Ramos (cell line): ENCODE measurements around the gene DLG4.

Experiments
- in situ Hi-C: fragments of 300-500 bp; cut with MboI; formaldehyde crosslinking; loops from one replicate; pipeline ENCODE4 v1.14.3; 2022; ENCODE audit warnings: low sequenced_read_pairs; ENCODE audit not compliant: unreplicated experiment

DLG4 gene

DNA sequence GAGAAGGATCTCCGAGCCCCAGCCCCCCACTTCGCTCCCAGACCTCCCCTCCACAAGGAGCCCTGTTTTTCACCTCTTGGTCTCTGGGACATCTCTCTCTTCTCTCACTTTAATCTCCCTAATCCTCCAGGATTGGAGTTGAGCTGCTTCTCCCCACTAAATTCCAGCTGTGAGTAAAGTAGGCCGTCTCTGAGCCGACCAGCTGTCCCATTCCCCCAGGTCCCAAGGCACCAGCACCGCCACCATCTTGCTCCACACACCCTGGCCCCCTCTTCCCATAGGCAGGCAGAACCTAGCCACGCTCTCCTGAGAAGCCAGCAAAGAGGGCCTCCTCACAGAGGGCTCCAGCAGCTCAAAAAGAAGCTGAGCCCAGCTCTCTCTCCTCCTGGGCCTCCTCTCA is 878 bp downstream of the DLG4 start:
- in situ Hi-C loops, result no loop called here

DNA sequence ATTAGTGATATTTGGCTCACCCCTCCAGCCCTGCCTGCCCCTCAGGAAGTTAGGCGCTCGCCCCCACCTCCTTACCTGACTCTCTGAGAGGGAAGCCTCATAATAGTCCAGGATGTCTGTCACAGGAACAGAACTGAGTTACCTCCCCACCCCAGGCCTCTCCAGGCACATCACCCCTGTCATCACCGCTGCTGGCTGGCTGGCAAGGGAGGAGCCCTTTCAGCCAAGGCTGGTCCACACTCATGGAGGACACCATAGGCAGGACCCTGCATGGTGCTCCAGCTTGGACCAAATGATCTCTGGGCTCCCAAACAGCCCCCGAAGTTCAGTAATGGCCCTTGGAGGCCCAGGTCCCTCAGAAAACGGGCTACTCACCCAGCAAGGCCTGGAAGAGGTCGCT is 1.5 kb downstream of the DLG4 start:
- in situ Hi-C loops, result no loop called here

DNA sequence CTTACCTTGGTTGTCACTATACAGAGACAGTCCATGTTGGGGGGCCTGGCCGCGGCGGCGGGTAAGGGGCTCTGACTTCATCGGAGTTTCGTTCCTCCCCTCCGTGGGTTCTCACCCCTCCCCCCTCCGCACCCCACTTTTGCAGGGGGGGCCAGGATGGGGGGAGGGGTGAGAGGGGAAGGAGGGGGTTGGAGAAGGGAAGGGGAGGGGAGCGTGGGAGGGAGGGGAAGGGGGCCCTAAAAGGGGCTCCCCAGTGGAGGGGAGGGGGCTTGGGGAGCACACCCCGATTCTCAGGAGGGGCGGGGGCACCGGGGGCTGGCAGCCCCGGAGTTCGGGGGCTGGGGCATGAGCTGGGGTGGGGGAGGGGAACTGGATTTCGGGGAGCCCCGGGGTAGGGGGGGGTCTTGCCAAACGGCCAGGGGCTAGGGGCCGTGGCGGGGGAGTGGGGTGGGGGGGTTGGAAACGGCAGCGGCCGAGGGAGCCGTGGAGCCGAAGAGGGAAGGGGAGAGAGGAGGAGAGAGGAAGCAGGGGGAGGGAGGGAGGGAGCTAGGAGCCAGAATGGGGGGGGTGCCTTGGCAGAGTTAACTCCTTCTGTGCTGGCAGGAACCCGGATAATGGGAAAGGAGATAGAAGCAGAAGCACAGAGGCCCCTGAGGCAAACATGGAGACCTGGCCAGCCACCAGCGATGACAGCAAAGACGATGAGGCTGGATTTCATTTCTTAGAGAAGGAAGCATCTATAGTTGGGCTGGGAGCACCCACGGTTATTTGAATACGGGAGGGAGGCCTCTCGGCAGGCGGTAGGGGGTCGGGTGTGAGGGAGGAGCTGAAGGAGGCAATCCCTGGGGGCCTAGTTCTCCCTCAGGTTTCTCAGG is 2.3 kb downstream of the DLG4 start:
- in situ Hi-C loops, result no loop called here

DNA sequence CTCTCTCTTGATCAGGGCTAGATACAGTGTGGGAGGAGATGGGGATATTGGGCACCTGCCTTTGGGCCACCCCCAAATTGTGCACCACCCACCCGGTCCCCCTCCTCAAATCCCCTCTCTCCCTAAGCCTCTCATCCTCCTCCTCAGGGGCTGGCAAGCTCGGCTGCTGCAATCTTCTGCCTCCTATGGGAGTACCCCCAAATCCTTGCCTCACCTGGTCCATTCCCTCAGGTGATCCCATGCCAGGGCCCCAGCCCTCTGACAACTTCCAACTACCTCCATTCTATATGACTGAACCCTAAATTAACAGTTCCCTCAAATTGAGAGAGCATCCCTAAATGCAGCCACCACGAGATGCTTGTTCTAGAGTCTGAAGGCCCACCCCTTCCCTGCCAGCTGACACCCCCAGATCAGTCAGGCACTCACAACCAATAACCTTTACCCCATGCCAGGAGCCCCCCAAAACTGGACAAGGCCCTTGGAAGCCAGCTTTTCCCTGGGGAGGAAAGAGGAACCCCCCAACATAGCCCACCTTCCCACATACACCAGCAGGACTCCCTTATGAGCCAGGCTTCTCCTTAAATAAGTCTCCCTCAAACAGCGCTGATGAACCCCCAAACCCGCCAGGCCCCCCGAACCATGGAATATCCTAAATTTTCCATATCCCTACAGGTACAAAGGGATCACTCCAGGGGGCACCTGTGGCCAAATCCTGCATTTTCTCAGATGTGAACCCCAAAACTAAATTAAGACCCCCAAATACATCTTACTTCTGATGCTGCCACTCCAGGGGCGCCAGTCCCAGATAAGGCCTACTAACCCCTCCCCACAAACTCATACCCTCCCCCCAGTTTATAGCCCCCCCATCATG is 3.2 kb downstream of the DLG4 start:
- in situ Hi-C loops, result no loop called here

DNA sequence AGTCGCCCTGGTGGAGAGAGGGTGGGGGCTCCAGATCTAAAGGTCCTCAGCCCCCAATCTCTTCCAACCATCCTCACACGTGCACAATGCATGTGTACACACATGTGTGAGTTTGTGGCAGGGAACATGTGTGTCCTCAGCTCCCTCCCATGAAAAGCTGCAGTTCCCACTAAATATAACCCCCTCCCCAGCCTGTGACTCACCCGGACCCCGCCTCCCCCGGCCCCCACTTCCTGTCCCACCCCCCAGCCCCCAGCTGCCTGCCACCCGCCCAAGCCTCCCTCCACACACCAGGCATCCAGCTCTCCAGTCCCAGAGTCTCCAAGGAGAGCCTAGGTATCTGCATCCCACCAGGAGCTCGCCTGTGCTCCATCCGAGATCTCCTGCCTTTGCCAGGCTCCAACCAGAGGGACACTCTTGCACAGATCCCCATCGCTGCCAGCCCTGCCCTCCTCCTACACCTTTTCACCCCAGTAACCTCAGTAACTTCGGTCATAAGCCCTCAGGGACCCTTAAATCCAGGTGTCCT is 3.9 kb downstream of the DLG4 start:
- in situ Hi-C loops, result no loop called here

DNA sequence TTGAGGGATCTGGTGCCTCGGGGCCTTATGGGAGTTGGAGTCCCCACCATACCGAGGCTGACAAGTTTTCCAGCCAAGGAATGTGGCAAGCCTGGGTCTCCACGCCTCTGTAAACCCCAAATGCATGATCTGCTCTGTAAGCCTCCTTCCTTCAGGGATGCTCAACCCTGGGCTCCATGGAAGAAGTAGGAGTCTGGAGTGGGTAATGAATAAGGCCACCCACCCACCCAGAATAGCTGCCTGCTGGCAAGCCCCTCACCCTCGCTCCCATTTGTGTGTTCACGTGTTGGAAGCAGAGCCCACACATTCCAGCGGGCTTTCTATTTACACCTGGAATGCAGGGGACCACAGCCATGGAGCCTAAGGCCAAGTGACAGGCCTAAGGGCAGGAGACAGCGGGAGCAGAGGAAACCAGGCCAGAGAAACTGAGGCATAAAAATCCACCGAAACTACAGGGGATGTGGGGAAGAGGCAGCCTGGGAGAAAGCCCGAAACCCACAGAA is 4.4 kb downstream of the DLG4 start:
- in situ Hi-C loops, result no loop called here

DNA sequence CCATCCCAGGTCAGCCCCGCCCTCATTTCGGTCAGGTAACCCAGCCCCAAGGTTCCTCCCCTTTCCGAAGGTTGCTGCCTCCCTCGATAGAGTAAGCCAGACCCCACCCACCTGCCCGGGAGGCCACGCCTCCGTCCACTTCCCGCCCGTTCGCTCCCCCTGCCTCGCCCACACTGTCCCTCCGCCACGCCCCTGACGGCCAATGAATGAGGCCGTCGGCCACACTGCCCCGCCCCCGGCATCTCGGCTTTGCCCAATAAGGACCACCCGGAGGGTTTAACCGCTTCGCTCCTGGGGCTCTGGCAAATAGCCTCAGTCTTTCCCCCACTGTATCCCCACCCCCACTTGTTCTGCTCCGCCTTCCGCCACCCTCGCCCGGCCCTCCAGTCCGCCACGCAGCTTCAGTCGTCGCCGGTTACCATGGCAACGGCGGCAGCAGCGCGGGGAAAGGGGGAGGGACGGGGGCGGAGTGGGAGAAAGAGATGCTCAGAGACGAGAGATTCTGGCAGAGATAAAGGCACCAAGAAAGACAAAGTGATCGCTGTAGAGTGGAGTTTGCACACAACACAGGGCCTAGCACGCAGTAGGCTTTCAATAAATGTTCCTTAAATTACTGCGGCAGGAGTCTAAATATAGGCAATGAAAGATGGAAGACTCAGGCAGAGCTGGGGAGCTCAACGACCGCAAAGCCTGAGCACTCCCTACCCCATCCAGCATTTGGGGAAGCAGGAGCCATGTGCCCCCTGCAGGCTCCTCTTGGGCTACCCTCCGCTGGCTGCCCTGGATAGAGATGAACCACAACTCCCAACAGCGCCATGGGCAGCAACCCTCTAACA is 5.1 kb downstream of the DLG4 start:
- in situ Hi-C loops, result no loop called here

DNA sequence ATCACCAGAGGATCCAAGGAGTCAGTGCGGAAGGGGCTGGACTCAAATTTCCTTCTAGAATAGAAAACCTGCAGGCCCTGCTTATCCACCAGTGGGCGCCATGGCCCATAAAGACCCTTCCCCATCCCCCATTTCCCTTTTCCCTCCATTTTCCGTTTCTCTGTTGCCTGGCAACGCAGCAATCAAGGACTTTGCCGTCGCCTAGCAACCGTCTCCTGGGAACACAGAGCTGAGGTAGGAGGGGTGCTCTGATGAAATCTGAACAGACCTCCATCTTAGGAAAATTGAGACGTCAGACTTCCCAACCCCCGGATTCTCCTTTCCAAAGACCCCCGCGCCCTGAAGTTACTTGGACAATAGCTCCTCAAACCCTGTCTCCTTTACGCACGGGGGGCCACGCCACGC is 5.7 kb downstream of the DLG4 start:
- in situ Hi-C loops, result no loop called here

DNA sequence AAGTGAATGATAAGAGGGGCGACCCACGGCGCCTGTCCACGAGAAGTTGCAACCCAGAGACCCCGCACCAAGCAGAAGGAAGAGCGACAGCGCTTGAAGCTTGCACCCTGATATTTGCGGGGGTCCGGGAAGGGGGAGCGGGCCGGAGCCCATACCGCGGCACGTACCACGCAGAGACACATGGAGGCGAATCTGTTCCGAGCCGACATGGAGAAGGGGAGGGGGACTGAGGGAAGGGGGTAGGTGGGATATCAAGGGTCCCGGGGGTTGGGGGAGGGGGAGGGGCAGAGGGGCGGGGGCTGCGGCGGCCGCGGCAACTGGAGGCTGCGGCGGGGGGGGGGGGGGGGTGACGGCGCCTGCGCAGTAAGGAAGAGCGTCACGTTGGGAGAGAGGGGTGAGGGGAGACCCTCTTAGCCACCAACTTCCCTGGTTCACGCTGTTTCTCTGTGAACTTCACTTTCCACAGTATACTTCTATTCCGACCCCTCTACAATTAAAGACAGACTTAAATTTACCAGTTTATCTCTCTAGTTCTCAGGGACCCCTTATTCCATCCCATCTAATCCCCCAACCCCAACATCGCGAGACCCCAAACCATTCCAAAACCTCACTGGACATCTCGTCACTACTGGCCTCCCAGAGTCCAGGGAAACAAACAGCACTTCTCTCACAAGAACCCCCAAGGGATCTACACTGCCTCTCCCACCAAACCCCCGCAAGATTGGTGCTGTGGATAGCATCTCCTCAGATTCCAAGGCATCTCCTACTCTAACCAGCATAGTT is 8.0 kb downstream of the DLG4 start:
- in situ Hi-C loops, result no loop called here

DNA sequence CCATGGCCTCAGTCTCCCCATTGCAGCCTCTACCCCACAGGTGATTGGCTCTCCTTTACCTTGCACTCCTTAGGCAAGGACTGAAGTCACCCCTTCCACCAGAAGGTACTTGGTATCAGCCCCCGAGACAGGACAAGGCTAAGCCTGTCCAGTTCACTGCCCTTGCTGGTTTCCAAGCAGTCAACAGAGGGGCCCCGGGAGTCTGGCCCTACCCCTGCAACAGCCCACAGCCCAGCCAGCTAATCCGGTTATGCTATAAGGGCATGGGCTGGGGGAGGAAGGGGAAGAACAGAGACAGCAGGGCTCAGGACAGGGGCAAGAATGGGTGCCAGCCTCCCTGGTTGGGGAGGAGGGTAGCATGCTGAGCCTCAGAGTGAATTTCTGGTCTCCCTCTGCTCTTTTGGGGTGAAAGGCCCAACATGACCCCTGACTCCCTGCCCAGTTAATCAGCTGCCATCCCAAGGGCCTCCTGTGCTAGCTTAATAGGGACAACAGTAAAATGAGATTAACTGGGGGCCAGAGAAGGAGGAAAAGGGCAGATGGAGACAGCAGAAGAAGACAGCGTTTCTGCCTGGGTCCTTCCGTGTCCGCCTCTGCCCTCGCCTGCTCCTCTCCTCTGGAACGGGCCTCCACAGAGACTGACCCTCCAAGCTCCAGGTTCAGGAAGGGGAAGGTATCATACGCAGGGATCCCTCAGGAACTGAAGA is 10.7 kb downstream of the DLG4 start:
- in situ Hi-C loops, result no loop called here

DNA sequence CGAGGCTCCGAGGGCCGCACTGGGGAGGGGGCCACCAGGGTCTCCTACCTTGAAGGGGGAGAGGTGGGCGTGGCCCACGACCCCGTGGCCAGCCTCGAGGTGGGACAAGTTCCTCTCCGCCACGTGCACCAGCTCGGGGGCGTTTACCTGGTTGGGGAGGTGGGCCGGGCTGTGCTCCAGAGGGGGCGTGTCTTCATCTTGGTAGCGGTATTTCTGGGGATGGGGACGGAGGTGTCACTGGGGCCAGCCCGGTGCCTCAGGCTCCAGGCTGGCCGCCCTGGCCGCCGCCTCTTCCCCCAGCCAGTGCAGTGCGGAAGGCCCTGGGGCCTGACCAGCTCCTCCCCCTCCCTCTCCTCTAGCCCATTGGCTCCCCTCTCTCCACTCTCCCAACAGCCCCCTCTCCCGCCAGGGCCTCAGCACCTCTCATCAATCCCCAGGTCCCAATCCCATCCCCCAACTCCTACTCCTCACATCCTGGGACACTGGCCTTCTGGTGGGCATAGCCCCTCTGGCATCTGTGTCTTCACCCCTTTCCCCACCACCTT is 11.5 kb downstream of the DLG4 start:
- in situ Hi-C loops, result no loop called here

DNA sequence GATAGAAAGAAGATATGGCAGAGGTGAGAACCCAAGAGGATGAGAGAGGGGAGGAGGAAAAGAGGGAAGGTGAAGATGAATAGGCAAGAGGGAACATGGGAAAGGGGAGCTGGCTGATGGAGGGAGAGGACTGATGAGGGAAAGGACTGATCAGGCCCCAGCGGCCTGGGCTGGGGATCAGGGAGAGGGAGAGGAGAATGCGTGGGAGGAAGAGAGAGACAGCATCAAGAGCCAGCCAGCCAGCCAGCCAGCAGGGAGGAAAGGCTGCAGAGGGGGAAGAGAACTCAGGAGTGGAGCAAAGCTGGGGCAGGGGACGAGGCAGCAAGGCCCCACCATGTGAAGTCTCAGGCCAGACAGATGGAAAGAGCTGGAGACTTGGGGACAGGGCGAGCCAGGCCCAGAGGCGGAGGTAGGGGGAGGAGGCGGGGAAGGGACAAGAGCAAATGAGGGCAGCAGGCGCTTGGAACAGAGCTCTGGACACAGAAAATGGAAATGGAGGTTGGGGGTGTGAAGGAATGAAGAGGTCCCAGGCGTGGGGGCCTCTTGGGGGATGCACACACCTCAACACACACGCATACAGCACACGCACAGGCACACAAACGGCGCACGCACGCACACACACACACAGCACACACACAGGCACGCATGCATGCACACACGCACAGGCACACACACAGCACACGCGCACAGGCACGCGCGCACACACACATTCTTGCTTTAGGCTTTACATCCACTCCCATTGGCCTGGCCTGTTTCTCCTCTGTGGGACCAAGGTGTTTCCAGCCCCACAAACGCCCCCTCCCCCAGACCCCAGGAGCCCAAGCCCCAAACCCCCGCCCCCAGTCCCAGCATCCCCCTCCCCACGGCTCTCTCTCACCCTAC is 12.3 kb downstream of the DLG4 start:
- in situ Hi-C loops, result no loop called here

DNA sequence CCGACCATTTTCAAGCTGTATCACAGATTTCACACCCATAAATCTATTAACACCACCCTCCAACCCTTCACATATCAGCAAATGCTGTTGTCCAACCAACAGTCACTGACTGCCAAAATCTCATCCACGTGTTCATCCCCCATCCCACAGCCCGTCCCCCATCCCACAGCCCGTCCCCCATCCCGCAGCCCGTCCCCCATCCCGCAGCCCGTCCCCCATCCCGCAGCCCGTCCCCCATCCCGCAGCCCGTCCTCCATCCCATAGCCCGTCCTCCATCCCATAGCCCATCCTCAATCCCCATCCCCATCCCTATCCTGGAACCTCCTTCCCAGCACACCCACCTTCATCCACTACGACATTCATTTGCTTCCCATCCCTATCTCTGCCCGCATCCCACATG is 14.1 kb downstream of the DLG4 start:
- in situ Hi-C loops, result no loop called here

DNA sequence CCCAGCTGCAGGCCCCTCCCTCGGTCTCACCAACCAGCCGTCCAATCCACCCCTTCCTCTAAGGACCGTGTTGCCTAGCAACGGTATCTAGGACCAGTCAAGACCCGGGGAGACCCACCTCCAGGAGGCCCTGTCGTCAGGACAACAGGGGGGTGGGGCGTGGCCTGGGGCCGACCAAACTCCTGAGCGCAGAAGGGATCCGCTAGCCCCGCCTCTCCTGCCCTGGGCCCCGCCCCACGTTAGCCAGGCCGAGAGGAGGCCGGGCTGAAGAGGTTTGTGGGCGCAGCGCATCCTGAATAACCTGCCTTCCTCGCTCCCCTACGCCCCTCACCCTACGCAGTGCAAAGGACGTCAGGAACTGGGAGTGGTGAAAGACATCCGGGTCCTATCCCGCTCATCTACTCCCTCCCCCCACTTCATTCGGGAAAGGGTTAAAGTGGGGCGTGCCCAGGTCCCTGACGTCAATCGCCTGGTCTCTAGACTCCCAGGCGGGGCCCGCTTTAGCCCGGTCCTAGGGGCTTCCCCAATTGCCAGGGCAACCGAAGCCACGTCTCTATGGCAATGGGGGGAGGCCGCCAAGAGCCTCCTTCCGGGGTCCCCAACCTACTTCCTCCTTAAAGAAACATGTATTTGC is 14.7 kb downstream of the DLG4 start:
- in situ Hi-C loops, result no loop called here

DNA sequence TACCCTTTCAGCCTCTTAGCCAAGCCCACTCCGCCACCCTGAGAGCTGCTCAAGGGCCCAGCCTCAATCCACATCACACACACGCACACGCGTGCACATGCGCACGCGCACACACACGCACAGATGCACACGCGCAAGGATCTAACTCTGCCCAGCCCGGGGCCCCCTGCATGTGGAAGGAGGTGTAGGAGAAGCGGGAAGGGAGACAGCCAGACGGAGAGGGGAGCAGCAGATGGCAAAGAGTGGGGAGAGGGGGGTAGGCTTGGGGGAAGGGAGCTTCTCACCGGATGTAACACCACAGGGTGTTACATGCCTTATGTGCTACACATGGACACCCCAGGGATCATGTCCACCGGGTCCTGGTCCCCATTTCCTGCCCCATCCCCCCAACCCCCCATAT is 15.3 kb downstream of the DLG4 start:
- in situ Hi-C loops, result no loop called here

DNA sequence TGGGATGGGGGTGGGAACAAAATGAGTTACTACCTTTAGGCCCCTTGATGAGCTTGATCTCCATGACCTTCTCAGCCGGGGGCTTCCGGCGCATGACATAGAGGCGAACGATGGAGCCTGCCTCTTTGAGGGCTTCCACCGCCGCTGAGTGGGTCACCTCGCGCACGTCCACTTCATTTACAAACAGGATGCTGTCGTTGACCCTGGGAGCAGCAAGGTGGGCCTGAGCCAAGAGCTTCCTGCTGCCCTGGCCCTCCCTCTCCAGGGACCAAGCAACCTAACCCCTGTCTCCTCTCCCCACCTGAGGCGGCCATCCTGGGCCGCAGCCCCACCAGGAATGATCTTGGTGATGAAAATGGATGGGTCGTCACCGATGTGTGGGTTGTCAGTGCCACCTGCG is 16.2 kb downstream of the DLG4 start:
- in situ Hi-C loops, result no loop called here
